Effector CD8-positive, alpha-beta T cell (primary cell): ENCODE measurements around the gene VCAN.

Source experiments
- DNase-seq: peaks from one replicate; lab custom pipeline; 2025; lab: John Stamatoyannopoulos, UW

The VCAN gene

GRCh38 chr5:83531661-83532060 lies 60.1 kb downstream of the VCAN start:
- no peak for DNase-seq

GRCh38 chr5:83538786-83539462 lies 67.4 kb downstream of the VCAN start:
- DNase-seq: no peak

- no peak for DNase-seq
These were observed 67.9 kb downstream of the VCAN start for GRCh38 chr5:83539463-83539790.

GRCh38 chr5:83540105-83540504 lies 68.6 kb downstream of the VCAN start:
- DNase-seq: no peak

GRCh38 chr5:83540783-83541182 lies 69.2 kb downstream of the VCAN start:
- DNase-seq: no peak

- no peak for DNase-seq
These were observed 71.3 kb downstream of the VCAN start for GRCh38 chr5:83542839-83543238.

GRCh38 chr5:83543898-83544297 lies 72.4 kb downstream of the VCAN start:
- no peak for DNase-seq

GRCh38 chr5:83547161-83547560 lies 75.6 kb downstream of the VCAN start:
- DNase-seq: no peak

GRCh38 chr5:83547889-83548288 lies 76.3 kb downstream of the VCAN start:
- DNase-seq: no peak

- no peak for DNase-seq
These were observed 77.0 kb downstream of the VCAN start for GRCh38 chr5:83548581-83548980.

GRCh38 chr5:83549076-83549475 lies 77.5 kb downstream of the VCAN start:
- DNase-seq: no peak

GRCh38 chr5:83549674-83550073 lies 78.1 kb downstream of the VCAN start:
- no peak for DNase-seq

- no peak for DNase-seq
These were observed 80.3 kb downstream of the VCAN start for GRCh38 chr5:83551821-83552220.

- no peak for DNase-seq
These were observed 80.7 kb downstream of the VCAN start for GRCh38 chr5:83552275-83552674.

- DNase-seq: no peak
These were observed 81.5 kb downstream of the VCAN start for GRCh38 chr5:83553000-83553486.

GRCh38 chr5:83554133-83554532 lies 82.6 kb downstream of the VCAN start:
- no peak for DNase-seq

- no peak for DNase-seq
These were observed 83.1 kb downstream of the VCAN start for GRCh38 chr5:83554686-83555085.

GRCh38 chr5:83555263-83555662 lies 83.7 kb downstream of the VCAN start:
- no peak for DNase-seq

GRCh38 chr5:83556190-83556589 lies 84.6 kb downstream of the VCAN start:
- DNase-seq: no peak

- DNase-seq: no peak
These were observed 87.7 kb downstream of the VCAN start for GRCh38 chr5:83559118-83559785.

- DNase-seq: no peak
These were observed 90.6 kb downstream of the VCAN start for GRCh38 chr5:83562071-83562606.

GRCh38 chr5:83562791-83563557 lies 91.4 kb downstream of the VCAN start:
- DNase-seq: no peak

- no peak for DNase-seq
These were observed 92.1 kb downstream of the VCAN start for GRCh38 chr5:83563631-83564030.
